Islet precursor cell (in vitro differentiated cells): ENCODE results near the gene TSHZ2.
A peak's percentile ranks its signal among the peaks of the same experiment; 100 is the strongest.

Experiments used
- DNase-seq: peaks from one replicate; pipeline ENCODE4 v3.0.0-alpha.2; 2018

TSHZ2 gene

DNA sequence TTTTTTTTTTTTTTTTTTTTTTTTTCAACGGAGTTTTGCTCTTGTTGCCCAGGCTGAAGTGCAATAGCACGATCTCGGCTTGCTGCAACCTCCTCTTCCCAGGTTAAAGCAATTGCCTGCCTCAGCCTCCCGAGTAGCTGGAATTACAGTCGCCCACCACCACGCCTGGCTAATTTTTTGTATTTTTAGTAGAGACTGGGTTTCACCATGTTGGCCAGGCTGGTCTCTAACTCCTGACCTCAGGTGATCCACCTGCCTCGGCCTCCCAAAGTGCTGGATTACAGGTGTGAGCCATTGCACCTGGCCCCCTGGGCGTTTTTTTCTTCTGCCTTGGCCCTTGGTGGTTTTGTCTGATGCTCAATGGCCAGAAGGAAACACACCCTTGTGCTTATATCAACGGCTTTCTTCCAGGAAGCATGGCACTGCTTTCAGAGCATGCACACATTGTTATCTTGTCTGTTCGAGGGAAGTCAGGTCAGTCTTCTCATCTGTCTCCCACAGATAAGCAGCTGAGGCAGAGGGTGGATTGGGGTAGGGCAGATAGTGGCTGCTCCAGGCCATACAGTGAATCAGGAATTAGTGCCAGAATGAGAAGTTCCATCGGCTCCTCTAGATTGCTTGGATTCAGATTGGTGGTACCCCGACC lies 203.1 kb downstream of the TSHZ2 start:
- DNase-seq = no peak

DNA sequence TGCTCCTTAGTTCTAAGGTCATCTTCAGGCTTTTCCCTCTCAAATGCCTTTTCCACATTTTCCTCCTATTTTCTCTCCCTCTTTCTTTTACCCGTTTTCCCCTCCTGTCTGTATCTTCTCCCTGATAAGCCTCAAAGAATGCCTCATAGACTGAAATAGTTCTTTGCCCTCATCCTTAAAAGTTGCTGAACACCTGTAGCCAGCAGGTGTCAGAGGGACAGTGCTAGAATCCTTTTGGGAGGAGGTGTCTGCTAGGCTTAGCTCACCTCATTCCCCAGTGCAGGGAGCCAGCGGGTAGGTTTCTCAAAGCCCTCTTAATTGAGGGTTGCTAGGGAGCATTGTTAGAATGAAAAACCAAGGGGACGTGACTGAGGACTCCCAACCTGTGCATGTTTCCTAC lies 204.0 kb downstream of the TSHZ2 start:
- DNase-seq = no peak

DNA sequence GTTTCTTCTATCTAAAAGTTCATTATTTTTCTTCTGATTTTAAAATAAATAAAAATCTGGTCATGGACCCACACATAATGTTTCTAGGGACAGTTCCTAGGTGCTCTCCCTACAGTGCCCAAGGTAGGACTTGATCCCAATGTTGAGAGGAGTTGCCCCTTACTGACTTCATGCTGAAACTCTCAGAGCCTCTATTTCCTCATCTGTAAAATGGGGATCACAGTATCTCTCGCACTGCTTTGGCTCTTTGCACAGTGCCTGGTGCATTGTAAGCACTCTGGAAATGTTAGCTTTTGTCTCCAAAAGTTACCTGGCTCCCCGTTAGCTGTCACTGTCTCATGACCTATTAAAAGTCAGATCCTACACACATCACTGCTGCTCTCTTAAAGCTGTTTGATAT lies 205.5 kb downstream of the TSHZ2 start:
- DNase-seq = no peak

DNA sequence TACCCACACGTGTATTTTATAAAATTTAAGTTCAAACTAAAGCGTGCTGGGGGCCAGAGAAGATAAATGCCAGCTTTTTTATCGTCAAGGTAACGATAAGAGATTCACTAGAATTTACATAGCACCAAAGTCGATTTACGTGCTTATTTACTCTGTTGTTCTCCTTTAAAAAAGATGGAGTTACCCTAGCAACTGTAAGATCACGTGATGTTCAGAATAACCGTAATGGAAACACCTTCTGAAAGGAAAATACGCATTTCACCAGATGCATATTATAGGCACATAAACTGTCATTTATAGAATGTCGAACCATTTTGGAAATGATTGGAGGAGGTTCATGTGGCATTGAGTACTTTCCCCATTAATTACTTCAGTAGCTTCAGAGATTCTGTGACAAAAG lies 207.6 kb downstream of the TSHZ2 start:
- DNase-seq = no peak

DNA sequence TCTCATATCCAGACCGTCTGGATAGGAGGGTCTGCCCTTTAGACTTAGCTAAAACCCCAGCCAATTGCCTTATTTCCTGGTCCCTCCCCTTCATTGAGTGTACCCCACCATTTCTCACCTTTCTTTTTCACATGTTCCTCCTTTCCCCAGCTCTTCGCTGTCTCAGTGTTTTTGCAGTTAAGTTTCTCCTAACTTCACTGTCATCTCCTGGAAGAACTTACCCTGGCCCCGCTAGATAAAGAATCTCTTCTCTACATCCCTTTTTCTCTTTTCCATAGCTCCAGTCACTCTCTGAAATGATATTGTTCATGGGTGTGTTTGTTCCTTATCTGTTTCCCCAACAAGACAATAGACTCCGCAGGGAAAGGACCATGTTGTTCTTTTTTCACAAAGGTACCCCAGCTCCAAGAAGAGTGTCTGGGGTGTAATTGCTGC lies 208.8 kb downstream of the TSHZ2 start:
- no peak for DNase-seq

DNA sequence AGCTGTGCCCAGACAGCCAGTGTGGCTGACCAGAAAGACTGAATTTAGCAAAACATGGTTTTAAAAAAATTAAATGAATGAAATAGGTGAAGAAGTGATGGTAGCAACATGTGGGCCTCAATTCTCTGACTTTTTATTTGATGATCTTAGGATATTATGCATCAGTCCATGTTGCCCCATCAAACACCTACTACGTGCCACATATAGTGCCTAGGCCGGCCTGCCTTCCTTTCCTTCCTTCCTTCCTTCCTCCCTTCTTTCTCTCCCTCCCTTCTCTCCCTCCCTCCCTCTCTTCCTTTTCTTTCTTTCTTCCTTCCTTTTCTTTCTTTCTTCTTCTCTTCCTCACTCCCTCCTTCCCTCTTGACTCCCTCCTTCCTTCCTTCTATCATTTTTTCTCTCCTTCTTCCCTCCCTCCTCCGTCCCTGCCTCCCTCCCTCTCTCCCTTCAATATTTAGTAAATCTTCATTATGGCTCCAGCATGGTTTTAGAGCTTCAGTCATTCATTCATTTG lies 209.8 kb downstream of the TSHZ2 start:
- DNase-seq = no peak

DNA sequence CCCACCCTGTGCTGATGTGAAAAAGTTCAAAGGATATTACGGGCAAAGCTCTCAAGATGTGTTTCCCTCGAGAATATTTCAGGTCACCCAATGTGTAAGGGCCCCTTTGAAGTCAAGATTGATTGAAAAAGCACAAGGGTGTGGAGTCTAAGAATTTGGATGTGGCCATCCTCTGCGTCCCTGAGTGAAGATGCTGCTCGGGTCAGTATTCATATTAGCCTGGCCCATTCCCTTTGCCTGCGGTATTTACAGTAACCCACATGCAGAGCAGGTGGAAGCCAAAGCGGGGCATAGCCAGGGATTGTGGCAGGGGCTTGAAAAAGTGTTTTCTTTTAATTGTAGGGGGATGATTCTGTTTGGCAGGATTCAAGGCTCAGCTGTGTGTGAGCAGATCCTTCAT lies 211.0 kb downstream of the TSHZ2 start:
- DNase-seq = no peak

DNA sequence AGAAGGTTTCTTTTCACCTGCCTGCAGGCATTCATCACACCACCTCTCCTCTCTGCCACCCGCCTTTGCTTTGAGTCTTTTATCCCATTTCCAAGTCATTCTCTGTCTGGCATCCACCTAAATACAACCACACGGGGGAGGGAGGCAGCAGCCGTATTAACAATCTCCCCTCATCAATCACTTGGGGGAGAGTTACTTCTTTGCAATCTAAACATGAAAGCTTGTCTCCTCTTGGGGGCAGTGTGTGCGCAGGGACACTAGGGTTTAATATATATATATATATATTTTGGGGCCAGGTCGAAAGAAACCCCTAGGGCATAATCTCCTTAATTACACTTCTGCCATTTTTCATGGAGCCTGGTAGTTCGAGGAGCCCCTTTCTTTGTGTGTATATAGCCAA lies 214.5 kb downstream of the TSHZ2 start:
- no peak for DNase-seq

DNA sequence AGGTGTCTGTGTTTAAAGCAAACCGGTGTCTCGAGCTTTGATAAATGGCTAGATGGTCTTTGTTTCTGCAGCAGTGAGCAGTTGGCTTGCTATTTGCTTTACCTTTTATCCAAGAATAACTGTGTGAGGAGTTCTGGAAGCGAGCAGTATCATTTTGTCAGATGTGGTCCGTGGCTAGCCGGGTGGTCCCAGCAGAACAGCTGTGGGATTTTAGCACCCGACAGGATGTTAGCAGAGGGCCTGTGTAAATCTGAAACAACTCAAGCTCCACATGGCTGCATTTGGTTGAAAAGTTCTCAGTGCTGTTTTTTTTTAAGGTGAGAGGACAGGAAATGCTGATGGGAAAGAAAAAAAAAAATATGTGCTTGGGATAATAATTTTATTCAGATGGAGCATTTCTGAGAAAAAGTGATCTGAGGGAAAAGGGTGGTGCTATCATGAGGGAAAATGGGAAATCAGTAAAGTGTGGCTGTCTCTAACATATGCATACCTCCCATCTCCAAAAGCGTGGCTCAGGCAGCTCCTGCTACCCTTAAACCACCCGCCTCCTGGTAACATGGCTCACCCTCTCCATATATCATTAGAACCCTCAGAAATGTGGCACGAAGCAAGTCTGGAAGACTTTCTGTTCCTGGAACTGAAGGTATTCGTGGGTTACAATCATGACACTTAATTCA lies 215.4 kb downstream of the TSHZ2 start:
- DNase-seq = no peak

DNA sequence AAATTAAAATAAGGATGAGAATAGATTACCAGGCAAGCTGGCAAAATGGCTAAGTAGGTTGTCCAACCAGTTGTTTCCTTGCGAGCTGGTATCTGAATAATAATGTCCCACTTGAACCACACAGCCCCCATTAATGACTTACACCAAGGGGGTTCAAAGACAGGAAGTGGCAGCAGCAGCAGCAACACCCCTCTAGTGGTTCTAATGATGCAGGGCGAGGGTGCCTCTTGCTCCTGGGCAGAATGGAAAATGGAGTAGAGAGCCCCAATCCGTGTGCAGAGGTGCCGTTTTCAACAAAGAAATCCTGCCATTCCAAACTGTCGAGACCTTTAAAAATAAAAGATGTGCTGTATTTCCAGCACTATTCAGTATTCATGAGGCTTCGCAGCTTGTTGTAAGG lies 218.1 kb downstream of the TSHZ2 start:
- no peak for DNase-seq

DNA sequence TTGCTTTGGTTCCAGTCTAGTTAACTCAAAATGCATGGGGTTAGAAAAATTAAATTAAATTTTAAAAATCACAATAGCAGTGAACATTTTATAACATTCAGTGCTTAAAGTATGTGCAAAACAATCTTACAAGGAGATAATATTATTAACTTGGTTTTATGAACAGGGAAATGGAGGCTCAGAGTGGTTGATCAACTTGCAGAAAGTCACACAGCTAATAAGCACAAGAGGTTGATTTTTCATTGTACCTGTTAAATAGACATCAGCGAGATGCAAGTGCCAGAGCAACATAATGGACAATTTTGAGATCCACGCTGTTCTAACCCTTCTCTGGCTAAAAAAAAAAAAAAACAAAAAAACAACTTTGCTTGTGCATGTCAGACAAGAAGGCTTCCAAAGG lies 219.8 kb downstream of the TSHZ2 start:
- no peak for DNase-seq

DNA sequence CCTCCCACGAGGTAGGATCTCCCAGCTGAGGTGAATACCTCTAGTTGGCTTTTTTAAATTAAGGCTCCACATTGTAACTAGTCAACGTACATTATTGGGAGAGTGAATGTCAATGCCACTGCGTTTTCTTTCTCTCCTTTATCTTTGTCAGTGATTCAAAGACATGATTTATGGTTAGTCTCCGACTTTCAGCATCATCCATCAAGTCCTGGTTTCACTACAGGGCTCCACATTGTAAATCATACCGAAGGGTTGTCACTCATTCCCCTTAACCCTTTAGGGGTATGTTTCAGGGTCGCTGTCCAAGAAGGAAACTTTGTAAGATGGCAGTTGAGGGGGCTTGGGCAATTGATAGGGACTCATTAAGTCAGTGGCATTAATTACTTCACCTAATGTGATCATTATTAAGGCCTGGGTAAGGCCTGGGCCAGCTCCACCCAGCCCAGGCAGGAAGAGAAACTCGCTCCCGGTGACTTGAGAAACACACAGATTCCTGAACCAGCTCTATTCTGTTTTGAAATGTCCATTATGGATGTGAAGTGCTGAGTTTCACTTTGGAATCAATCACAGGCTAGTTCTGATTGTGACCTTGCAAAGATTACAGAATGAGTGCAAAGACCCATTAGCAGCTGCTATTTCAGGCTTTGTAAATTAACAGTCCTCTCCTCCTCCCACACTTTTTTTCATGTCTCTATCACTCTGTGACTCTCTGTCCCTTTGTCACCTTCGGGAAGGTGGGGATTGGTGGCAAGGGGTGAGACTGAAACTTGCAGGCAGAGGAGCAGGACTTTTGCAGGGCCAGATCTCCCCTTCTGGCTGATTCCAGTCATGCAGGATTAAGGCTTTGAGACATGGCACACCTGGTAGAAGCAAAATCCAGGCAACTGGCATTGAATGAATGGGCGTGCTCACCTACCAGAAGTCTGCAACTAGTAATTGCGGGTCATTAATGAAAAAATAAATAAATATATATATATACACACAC lies 222.4 kb downstream of the TSHZ2 start:
- DNase-seq = peak; percentile 12

DNA sequence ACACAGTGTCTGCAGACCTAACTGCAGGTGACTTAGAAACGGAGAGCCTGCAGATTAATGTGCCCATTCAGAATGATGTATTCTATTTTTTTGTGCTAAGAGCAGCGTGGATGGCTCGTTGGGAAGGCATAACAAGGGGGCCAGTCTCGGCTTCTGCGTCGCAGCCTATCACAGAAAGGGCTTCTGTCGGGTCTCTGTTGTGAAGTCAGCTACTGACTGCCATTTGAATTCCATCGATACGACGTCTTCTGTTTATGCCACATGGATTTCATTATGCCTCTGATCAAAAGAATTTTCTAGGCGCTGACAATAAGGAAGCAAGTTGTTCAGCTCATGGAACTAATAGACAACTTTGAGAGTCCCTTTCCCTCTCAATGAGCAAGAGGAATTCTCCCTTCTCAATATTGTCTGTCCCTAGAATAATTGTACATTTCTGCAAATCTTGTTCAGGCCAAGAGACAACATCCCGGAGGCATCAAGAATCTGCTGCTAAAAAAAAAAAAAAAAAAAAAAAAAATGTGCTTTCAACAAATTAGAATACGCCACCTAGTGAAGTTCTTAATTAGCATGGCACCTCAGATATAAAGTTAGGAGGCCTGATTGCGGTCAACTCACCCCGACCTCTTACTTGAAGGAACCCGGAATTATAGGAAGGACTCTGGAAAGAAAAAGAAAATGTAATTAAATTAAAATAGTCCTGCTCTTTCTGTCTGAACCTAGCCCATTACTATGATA lies 223.9 kb downstream of the TSHZ2 start:
- DNase-seq = peak; percentile 28

DNA sequence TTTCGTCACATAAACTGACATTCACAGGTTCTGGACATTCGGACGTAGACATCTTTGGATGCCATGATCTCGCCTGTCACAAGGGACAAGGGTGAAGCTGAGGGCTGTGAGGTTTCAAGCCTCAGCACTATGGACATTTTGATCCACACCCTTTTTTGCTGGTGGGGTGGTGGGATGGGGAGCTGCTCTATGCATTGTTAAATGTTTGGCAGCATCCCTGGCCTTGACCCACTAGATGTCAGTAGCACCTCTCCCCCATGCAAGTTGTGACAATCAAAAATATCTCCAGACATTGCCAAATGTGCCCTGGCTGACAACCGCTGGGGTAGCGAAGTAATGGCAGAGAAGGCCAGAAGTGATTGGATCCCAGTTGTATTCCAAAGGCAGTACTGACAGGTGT lies 229.4 kb downstream of the TSHZ2 start:
- DNase-seq = peak; percentile 29

DNA sequence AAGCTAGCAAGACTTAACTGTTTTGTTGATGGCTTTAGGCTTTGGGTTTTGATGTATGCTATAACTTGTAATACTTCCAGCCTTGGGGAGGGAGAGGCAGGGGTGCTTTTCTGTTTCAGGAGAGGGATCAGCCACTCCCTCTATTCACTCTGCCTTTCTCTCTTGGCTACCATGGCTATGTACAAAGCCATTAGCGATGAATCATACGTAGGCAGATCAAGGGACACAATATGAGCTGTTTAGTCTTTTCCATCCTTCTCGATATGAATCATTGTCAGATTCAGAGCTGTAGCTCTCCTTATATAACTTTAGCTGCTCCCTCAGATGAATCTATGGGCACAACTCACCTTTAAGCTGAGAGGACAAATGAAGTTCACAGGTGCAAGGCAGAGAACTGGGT lies 230.6 kb downstream of the TSHZ2 start:
- DNase-seq = peak; percentile 9

DNA sequence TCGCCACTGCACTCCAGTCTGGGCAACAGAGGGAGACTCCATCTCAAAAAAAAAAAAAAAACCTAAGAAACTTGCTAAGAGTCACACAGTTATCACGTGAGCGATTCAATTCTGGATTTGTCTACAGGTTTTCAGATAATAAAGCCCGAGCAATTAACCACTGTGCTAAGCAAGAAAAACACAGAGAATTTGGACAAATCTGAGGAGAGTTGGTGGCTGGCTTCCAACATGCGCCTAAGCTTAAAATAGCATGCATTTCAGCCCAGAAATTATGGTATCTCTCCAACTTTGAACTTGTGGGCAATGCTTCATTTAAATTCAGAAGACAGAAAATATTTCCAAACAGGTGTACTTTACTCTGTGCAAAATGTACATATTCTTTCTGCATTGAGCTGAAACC lies 232.9 kb downstream of the TSHZ2 start:
- peak; percentile 7 for DNase-seq

DNA sequence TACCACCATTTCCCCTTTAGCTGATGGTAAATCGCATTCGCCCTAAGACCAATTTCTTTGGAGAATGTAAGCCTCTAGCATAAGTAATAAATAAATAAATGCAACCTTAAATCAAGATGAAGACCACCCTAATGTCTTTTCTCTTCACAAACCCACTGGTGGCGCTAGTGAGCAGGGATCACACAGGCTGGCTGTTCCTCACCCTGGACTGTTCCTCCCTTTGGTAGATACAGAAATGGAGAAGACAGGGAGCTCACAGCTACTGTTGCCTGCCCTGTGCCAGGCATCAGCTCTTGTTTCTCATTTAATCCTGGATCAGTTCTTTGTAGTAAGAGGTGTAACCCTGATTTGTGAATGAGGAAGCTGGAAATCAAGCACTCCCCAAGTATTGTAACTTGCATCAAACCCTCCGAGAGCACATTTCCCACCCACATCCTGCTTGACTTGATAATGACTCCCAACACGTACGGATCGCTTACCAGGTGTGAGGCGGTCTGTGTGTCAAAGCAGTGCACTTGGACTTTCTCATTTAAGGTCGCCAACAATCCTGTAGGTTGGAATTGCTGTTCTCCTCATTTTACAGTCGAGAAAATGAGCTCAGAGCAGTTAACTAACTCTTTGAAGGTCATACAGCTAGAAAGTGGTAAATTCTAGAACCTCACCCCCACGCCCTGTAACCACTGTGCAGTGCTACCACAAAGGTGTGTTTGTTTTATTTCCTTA lies 236.1 kb downstream of the TSHZ2 start:
- peak; percentile 59 for DNase-seq

DNA sequence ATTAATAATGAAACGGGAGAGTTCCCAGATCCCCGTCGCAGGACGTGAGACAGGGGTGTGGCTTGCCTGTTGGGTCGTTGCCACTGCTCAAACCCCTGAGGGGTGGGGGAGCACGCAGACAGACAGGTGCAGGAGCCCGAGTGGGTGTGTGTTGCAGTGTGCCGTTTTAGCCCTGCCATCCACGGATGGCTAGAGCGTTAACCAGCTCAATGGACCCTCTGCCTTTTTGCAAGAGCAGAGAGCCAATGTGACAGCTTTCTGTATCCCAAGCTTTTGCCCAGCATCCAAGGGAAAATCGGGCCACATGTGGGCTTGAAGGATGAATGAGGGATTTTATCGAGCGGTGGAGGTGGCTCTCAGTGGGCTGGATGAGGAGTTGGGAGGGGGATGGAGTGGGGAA lies 237.9 kb downstream of the TSHZ2 start:
- no peak for DNase-seq

DNA sequence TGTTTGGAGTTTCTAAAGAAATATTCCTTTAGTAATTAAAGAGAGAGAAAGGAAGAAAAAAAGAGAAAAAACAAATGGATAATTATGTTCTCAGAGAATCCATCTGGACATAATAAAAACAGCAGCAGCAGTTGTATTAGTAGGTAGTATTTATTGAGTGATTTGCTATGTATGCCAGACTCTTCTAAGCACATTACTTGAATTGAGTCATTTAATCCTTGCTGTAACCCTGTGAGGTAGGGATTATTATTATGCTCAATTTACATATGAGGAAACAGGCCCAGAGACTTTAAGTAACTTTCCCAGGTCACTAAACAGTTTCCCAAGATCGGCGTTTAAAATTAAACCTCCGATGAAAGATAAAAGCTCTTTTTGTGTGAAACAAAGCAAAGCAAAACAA lies 238.8 kb downstream of the TSHZ2 start:
- DNase-seq = no peak

DNA sequence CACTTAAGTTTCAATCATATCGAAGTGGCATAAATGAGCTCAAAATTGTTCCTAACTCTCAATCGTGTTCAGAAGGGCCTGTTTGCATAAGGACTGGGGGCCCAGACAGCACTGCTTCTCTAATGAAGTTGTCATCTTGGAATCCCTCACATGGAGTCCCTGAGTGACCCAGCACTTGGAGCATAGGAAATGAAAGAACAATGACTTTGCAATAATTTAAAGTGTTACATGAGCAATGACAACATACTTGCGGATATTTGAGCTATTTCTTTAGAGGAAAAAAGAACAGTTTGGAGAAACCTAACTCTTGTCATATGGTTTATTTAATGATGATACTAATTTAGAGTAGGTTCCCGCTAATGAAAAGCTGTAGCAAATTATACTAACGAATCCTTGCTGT lies 239.9 kb downstream of the TSHZ2 start:
- DNase-seq = no peak

DNA sequence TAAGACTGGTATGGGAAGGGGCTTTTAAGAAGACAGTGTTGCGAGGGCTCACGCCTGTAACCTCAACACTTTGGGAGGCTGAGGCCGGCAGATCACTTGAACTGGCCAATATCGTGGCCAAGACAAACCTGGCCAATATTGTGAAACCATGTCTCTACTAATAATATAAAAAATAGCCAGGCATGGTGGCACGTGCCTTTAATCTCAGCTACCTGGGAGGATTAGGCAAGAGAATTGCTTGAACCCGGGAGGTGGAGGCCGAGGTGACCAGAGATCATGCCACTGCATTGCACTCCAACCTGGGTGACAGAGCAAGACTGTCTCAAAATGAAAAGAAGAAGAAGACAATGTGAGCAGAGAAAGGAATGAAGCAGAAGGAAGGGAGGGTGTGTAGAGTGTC lies 242.2 kb downstream of the TSHZ2 start:
- DNase-seq = no peak

DNA sequence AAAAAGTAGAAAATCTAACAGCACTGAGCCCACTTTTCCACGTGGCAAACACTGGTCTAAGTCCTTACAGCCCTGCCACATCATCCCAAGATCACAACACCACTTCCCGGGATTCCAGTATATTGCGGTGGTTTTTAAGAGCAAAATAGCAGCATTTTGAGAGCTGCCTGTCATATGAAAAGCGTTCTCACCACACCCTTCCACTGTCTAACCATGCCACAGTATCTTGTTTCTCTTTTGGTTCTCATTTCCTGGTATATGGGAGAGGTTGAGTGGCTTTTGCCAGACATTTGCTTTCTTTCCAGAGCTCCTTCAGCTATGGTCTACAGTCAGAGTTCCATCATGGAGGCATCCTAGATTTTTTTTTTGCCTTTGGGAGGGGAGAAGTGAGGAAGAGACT lies 243.0 kb downstream of the TSHZ2 start:
- DNase-seq = no peak
